ENCODE results near the gene TMCC2. TPM values are rescaled to one million over a fixed set of nuclear protein-coding genes. Genes with fewer than 3 reads are reported as not detected.
"Not testable (repeated sequence)": the region's sequence is repeated elsewhere in the genome, so short reads cannot be mapped to it uniquely, and the experiment has no call there.

Gene TMCC2
- polyA plus RNA-seq (ENCODE audit: insufficient read length): 11.8 TPM

GRCh38 chr1:205227584-205228013, at the start of gene TMCC2:
TSS of gene TMCC2 (plus strand) at chr1:205227946. CDS start at chr1:205228565, 619 bp downstream.
- DNase-seq: peak; percentile 95

GRCh38 chr1:205179842-205180241, 47.9 kb upstream of the TMCC2 start:
- no peak for DNase-seq

GRCh38 chr1:205180331-205180730, 47.4 kb upstream of the TMCC2 start:
- DNase-seq: not testable (repeated sequence)

DNA sequence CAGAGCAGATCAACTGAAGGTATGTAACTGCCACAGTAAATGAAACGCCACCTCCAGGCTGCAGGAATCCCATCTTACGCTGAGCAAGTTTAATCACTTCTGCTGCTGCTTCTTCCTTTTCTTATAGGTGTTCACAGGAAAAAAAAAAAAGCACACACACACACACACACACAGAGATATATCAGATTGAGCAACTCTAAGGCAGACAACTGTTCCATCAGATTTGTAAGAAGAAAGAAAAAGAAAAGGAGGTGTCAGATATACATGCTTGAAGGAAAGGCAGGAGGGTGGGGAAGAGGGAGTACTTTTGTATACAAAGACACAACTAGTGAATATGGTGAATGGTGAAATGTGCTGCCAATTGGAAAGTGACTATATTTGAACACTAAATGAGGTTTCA, 44.8 kb upstream of the TMCC2 start:
- DNase-seq: no peak

DNA sequence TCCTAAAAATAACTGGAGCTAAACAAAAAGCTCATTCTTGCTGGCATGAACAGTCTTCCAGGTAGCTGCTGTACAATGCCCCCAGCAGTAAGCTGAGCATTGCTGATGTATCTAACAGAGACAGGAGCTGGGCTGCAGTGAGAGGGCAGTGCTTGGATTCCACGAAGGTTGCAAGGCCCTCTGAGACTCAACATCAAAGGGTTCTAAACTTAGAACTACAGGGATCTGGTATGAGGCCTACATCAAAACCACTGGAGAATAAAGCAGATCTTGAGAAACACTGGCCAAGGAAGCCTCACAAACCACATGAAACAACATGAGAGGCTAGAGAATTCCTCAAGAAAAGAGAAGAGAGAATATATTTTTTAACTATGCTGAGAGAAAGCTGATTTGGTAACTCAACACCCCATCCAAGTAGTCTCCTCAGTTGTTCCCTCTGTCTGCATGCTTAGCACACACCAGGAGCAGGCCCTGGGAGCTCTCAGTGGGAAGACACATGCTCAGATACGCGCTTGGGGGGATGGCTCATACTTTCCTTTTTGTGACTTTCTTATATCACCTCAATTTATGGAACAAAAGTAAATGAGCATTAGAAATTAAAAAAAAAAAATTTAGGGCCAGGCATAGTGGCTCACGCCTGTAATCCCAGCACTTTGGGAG, 43.9 kb upstream of the TMCC2 start:
- no peak for DNase-seq

- no peak for DNase-seq
Observed at GRCh38 chr1:205186191-205186590, 41.6 kb upstream of the TMCC2 start.

DNA sequence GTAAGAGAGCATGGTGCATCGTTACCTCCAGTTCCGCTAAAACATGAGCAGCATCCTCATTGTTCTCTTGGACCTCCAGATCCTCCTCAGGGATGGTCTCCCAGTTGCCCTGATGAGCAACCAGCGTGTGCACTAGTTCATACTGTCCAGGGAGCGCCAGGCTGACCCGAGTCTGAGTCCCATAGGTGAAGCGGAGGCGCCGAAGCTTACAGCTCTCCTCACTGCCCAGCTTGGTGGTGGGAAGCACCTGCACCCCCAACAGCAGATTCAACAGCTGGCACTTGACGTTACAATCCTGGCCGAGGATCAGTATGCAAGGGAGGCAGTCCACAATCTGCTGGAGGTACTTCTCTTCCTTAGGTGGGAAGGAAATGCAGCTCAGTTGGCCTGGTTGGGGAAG, 40.3 kb upstream of the TMCC2 start:
- no peak for DNase-seq

- DNase-seq: no peak
Observed at GRCh38 chr1:205188098-205188497, 39.6 kb upstream of the TMCC2 start.

DNA sequence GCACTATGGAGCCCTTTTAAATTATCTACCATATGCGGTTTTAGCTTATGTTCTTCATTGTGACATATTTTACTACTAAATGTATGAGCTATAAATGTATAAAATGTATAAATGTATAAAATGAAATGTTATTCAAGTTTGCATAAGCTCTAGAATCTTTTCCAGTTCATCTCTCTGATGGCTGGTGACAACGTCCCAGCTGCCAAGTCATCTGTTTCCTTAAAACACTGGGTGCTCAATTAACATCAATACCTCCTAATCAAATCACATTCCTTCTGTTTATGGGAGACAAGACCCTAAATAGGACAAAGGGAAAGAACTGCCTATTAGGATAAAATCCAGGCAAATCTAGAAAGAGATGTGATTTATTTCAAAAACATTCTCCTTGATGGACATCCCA, 39.1 kb upstream of the TMCC2 start:
- DNase-seq: no peak

GRCh38 chr1:205189131-205189530, 38.6 kb upstream of the TMCC2 start:
- no peak for DNase-seq

GRCh38 chr1:205190845-205191577, 36.7 kb upstream of the TMCC2 start:
- no peak for DNase-seq

DNA sequence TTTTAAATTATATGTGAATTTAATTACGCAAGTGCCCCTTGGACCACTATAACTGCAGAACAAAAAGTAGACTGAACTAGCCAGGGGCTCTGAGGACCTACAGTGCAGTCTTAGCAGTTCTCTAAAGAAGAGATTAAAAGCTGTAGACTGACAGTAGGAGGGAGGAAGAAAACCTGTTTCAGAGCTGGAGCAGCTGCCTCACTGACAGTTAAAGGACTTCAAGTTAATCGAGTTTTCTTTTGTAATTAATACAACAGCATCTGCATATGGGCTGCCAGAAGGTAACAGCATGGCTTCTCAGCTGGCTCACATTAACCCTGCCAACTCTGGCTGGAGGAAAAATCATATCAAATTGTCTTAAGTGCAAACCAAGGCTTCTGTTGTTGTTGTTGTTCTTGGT, 36.1 kb upstream of the TMCC2 start:
- no peak for DNase-seq

GRCh38 chr1:205192287-205192686, 35.5 kb upstream of the TMCC2 start:
- no peak for DNase-seq

DNA sequence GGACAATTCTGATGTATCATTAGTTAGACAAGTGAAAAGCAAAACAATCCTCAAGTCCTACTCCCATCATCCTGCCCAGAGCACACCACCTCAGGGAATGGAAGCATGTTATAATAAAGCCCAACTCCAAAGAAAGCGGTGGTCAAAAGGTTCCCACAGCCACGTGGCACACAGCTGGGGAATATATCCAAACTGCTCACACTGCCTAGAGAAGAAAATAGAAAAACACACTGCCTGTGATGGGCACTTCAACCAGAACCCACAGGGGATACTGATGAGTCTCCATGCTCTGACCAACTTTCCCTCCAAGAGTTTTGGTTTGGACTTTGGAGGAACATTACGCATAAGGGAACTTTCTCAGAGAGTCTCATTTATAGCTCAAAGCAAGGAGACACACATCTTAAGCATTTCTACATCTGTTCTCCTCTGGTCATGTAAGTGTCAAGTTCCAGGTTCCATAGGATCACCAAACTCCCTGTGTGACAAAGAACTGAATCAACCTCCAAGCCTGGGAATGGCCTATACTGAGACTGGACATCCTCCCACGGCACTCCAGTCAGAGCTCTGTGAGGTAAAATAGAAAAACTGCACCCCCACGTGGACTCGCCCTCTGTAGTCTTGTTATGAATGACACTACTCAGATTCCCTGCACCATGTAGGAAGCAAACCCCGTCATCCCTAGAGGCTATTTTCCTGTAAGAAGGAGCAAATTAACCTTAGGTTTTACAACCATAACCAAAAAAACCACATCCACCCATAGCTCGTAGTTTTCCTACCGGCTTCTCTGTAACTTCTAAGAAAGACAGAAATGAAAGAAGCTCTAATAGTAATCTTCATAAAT, 28.4 kb upstream of the TMCC2 start:
- no peak for DNase-seq

DNA sequence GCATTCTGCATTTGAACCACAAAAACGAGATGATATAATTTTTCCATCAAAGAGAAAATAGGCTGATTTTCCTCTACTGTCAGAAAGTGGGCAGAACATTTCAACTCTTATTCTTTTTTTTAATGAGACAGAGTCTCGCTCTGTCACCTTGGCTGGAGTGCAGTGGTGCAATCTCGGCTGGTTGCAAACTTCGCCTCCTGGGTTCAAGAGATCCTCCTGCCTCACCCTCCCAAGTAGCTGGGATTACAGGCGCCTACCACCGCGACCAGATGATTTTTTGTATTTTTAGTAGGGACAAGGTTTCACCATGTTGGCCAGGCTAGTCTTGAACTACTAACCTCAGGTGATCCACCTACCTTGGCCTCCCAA, 27.8 kb upstream of the TMCC2 start:
- no peak for DNase-seq

- no peak for DNase-seq
Observed at GRCh38 chr1:205204552-205204951, 23.2 kb upstream of the TMCC2 start.

DNA sequence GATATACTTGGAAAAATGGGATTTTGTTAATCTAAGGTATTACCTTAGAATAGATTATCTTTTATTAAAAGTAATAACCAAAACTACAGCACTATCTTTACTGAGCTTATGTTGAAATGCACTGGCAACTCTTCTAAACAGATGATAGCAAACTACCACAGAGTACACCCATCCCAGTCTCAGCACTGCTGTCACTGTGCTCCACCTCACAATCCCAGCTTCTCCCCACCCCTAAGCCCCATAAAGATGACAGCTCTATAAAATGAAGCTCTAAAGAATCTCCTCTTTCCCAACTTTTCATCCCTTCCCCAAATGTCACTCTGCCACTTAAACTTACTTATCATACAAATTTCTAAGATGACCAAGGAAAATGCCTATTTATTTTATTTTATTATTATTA, 22.7 kb upstream of the TMCC2 start:
- no peak for DNase-seq

DNA sequence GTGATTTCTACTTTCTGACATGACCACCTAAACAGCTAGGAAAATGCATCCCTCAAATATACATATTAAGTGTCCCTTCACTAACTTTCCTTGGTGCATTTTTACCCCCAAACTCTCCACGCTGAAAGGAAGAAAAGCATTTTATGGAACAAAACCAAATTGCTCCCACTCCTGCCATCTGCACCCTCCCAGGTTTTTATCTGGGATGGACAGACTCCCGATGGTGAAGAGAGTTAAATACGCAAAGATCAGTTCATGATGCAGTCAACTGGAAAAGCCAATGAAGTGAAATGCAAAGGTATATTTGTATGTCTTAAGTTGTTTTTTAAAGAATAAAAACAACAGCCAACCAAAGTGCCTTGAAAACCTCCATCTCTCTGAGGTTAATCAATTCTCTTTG, 18.9 kb upstream of the TMCC2 start:
- DNase-seq: no peak

- DNase-seq: no peak
Observed at GRCh38 chr1:205210756-205211168, 17.0 kb upstream of the TMCC2 start.

DNA sequence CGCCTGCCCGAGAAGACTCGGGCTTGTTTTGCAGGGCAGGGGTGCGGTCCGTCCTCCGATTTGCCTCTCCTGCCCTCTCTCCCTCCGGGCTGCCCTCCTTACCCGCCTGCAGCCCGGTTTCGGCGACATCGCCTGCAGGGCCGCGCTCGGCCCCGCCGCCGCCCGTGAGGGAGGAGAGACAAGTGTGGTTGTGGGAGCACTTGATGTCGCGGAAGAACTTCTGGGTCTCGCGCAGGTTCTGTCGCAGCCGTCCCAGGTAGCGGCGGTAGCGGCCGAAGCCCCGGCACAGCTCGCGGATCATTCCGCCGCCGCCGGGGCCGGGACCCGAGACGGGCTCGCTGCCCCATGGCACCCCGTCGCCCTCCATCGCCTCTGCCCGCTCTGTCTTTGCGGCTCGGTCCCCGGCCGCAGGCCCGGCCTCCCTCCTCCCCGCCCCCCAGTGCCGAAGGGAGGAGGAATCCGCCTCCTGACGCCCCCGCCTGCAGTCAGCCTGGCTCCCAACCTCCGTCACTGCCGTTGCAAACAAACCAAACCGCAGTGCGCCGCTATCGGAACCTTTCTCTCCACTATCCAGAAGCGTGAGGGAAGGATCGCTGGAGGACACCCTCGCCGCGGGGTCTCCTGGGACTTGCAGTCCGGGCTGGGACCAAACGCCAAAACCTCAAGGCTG, 16.4 kb upstream of the TMCC2 start, which contains the start of gene DSTYK:
TSS of gene DSTYK (minus strand) at position 534 of the 670 bp plus-strand sequence. CDS start at position 367, 167 bp downstream.
- peak; percentile 94 for DNase-seq

- DNase-seq: peak; percentile 32
Observed at GRCh38 chr1:205211839-205212536, 15.8 kb upstream of the TMCC2 start.

DNA sequence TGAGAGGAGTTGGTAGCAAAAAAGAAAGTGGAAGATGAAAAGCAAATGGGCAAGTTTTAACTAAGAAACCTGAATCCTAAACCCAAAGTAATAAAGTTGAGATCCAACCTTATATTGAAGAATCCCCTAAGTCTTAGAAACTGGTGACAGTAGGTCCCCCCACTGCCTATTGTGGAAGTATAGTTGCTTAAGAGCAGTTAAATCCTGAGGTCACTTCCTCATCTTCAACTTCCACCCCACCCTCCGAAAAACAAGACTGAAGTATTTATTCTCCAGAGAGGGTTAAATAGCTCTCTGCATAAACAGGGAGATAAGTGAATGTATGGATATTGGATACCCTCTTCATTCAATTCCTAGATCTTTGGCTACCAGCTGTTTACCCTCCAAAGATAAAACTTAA, 13.0 kb upstream of the TMCC2 start:
- no peak for DNase-seq
